Measurements from ENCODE around the gene ANKUB1. TPM values are rescaled to one million over a fixed set of nuclear protein-coding genes. Genes with fewer than 3 reads are reported as not detected.
A peak's percentile ranks its signal among the peaks of the same experiment; 100 is the strongest.

Gene ANKUB1
- total RNA-seq, 2 donors from 2014 or later, result not detected

DNA sequence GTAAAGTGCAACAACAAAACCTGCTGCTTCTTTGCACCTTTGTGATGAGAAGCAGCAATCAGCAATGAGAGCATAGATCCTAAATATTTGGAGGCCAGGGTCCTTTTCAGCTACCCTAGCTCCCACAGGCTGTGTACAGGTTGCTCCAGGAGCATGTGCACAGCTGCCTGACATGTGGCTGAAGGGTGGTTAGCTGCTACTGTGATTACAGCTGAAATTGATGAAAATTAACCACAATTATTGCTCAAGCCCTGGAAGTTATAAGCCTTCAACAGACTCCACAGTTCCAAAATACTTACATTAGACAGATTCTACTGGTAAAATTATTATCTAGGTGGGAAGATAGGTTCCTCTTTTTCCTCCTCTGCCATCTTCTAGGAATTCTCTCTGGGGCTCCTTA is 68.6 kb downstream of the ANKUB1 start:
- intact Hi-C loops (cut with DNase I), result loop anchor here (5.0 kb wide), 1 partner anchor 766 kb away; no protein-coding TSS in a partner anchor
- no peak for DNase-seq (ENCODE audit: low spot score)
- H3K9me3 ChIP-seq, result no peaks in the 10 kb centered on the region
- H3K27ac ChIP-seq, result no peak overlapping the region
- no peak overlapping the region for H3K4me3 ChIP-seq
- TF ChIP-seq, protein P1, sequence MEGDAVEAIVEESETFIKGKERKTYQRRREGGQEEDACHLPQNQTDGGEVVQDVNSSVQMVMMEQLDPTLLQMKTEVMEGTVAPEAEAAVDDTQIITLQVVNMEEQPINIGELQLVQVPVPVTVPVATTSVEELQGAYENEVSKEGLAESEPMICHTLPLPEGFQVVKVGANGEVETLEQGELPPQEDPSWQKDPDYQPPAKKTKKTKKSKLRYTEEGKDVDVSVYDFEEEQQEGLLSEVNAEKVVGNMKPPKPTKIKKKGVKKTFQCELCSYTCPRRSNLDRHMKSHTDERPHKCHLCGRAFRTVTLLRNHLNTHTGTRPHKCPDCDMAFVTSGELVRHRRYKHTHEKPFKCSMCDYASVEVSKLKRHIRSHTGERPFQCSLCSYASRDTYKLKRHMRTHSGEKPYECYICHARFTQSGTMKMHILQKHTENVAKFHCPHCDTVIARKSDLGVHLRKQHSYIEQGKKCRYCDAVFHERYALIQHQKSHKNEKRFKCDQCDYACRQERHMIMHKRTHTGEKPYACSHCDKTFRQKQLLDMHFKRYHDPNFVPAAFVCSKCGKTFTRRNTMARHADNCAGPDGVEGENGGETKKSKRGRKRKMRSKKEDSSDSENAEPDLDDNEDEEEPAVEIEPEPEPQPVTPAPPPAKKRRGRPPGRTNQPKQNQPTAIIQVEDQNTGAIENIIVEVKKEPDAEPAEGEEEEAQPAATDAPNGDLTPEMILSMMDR (IDR thresholded peaks at IDR 0.05), result no peak
- TF ChIP-seq POLR2AphosphoS5 (IDR thresholded peaks at IDR 0.05) (no peak), POLR2A (IDR thresholded peaks at IDR 0.05) (no peak)
- H3K36me3 ChIP-seq, result no peaks in the 10 kb centered on the region
- no peaks in the 10 kb centered on the region for H3K4me1 ChIP-seq (replicated peaks)
- no peaks in the 10 kb centered on the region for H3K27me3 ChIP-seq (replicated peaks; ENCODE audit: insufficient read depth)

DNA sequence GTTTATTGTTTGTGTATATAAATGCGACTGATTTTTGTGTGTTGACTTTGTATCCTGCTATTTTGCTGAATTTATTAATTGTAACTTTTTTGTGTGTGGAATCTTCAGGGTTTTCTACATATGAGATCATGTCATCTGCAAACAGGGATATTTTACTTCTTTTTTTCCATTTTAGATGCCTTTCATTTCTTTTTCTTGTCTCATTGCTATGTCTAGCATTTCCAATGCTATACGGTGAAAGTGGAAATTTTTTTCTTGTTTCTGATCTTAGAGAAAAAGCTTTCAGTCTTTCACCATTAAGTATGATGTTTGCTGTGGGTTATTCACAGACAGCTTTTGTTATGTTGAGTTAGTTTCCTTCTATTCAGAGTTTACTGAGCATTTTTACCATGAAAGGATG is 71.4 kb downstream of the ANKUB1 start:
- Histone ChIP-seq H3K27me3 (replicated peaks; ENCODE audit: insufficient read depth) (no peaks in the 10 kb centered on the region), H3K4me1 (replicated peaks) (no peaks in the 10 kb centered on the region), H3K9me3 (no peaks in the 10 kb centered on the region), H3K4me3 (no peak overlapping the region), H3K27ac (no peak overlapping the region), H3K36me3 (no peaks in the 10 kb centered on the region)
- intact Hi-C loops (cut with DNase I), result loop anchor here (5.0 kb wide), 1 partner anchor 764 kb away; no protein-coding TSS in a partner anchor
- DNase-seq (ENCODE audit: low spot score), result no peak
- TF ChIP-seq, protein P1 (IDR thresholded peaks at IDR 0.05), result no peak
- no peak for TF ChIP-seq POLR2A (IDR thresholded peaks at IDR 0.05)
- no peak for TF ChIP-seq POLR2AphosphoS5 (IDR thresholded peaks at IDR 0.05)
- 98% methylated on average over 2 of the region's 2 CpGs for WGBS

DNA sequence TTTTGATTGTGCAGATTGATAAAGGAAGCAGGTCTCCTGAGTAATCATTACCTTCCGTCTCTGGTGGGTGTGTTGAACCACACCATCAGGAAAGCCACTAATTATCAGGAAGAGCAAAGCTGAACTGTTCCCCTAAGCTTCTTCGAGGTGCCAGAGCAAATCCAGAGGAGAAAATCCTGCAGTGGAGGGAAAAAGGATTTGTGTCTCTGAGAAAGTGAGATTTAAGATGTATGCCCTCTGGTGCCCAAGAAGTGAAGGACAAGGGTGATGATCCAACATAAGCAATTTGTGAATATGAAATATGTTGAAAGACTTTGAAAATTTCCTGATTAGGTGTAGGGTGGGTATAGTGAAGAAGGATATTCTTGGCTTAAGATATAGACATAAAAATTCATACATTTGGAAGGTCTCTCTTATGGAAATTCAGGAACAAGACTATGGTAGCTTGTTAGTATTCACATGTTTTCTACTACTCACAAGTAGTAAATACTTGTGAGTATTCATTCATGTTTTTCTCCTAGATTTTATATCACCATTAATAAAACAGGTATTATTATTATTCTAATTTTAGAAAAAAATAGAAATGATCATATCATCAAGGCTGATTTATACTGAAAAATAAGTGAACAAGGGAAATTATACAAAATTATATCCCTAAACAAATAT is 74.8 kb downstream of the ANKUB1 start:
- Histone ChIP-seq H3K36me3 (no peaks in the 10 kb centered on the region), H3K27me3 (replicated peaks; ENCODE audit: insufficient read depth) (no peaks in the 10 kb centered on the region), H3K9me3 (no peaks in the 10 kb centered on the region), H3K4me1 (replicated peaks) (no peaks in the 10 kb centered on the region), H3K27ac (no peak overlapping the region), H3K4me3 (no peak overlapping the region)
- WGBS, result 13% methylated on average over 2 of the region's 2 CpGs
- TF ChIP-seq POLR2AphosphoS5 (IDR thresholded peaks at IDR 0.05), result peak; percentile 35
- TF ChIP-seq POLR2A (IDR thresholded peaks at IDR 0.05), result no peak
- TF ChIP-seq, protein P1 (IDR thresholded peaks at IDR 0.05), result peak in 3 of 4 experiments; percentile 74 to 88 (median 82)
- DNase-seq (ENCODE audit: low spot score), result peak; percentile 53
- intact Hi-C loops (cut with DNase I), result loop anchor here (1.0 kb wide), 1 partner anchor 205 kb away; no protein-coding TSS in a partner anchor

DNA sequence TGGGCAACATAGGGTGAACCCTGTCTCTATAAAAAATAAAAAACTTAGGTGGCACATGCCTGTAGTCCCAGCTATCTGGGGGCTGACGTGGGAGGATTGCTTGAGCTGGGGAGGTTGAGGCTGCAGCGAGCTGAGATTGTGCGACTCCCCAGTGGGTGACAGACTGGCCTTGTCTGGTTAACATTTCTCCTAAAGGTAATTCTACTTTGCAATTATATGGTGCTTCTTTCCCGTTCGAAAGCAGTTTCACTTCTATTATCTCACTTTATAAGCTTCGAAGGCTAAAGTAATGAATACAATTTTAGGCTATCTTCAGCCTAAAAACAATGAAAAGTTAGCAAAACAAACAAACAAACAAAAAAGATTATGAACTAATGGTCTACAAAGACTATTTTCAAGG is 75.4 kb downstream of the ANKUB1 start:
- Histone ChIP-seq H3K27me3 (replicated peaks; ENCODE audit: insufficient read depth) (no peaks in the 10 kb centered on the region), H3K4me3 (no peak overlapping the region), H3K27ac (no peak overlapping the region), H3K4me1 (replicated peaks) (no peaks in the 10 kb centered on the region), H3K36me3 (no peaks in the 10 kb centered on the region), H3K9me3 (no peaks in the 10 kb centered on the region)
- WGBS, result 68% methylated on average over 6 of the region's 6 CpGs
- DNase-seq (ENCODE audit: low spot score), result no peak
- TF ChIP-seq POLR2A (IDR thresholded peaks at IDR 0.05) (no peak), POLR2AphosphoS5 (IDR thresholded peaks at IDR 0.05) (no peak)
- TF ChIP-seq, protein P1 (IDR thresholded peaks at IDR 0.05), result no peak
- intact Hi-C loops (cut with DNase I), result loop anchor here (1.0 kb wide), 1 partner anchor 205 kb away; no protein-coding TSS in a partner anchor

DNA sequence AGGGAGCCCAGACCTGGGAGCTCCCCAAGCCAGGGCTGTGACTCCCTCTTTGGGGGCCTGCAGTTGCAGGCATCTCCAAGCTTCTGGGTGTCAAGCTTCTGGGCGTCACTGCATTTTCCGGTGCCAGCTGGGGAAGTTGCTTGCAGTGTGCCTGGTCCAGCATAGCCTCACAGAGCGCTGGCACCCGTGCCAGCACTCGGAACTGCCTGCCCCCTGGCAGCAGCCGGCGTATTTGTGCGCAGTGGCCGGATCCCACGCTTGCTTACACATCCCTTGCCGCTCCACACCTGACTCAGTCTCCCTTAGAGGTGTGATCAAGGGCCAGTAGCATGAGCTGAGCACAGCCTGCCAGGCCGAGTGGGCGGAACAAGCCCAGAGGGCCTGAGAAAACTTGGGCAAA is 77.1 kb downstream of the ANKUB1 start:
- H3K9me3 ChIP-seq, result no peaks in the 10 kb centered on the region
- H3K27me3 ChIP-seq (replicated peaks; ENCODE audit: insufficient read depth), result no peaks in the 10 kb centered on the region
- no peaks in the 10 kb centered on the region for H3K4me1 ChIP-seq (replicated peaks)
- no peak overlapping the region for H3K27ac ChIP-seq
- no peak overlapping the region for H3K4me3 ChIP-seq
- DNase-seq (ENCODE audit: low spot score), result no peak
- no peaks in the 10 kb centered on the region for H3K36me3 ChIP-seq
- intact Hi-C loops (cut with DNase I), result no loop called here
- TF ChIP-seq, protein P1 (IDR thresholded peaks at IDR 0.05), result no peak
- TF ChIP-seq POLR2AphosphoS5 (IDR thresholded peaks at IDR 0.05) (no peak), POLR2A (IDR thresholded peaks at IDR 0.05) (no peak)
- WGBS, result 90% methylated on average over 13 of the region's 13 CpGs
